ENCODE data around the gene NPAS3.

NPAS3 gene

GRCh38 chr14:33016613-33017012 is 77.9 kb downstream of the NPAS3 start:
- no peak for DNase-seq (ENCODE audit: low read depth in 2 of 2)

- no peak for DNase-seq (ENCODE audit: low read depth in 2 of 2)
These were observed 78.3 kb downstream of the NPAS3 start for GRCh38 chr14:33017016-33017415.

DNA sequence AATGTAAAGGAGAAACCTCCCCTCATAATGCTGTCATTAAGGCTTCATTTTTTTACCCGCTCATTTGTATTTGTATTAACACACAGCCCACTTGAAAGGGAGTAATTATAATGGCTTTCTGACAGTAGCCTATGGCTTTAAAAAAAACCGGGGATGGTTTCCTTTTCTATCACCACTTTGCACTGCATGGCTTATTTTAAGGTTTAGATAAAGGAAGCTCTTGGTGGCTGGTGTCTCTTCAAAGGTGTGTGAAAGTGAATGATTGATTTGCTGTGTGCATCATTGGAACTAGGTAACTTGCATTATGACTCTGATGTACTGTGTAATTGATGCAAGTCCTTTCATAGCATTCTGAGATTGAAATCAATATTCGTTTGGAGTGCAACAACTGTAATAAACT is 80.7 kb downstream of the NPAS3 start:
- no peak for DNase-seq (ENCODE audit: low read depth in 2 of 2)

DNA sequence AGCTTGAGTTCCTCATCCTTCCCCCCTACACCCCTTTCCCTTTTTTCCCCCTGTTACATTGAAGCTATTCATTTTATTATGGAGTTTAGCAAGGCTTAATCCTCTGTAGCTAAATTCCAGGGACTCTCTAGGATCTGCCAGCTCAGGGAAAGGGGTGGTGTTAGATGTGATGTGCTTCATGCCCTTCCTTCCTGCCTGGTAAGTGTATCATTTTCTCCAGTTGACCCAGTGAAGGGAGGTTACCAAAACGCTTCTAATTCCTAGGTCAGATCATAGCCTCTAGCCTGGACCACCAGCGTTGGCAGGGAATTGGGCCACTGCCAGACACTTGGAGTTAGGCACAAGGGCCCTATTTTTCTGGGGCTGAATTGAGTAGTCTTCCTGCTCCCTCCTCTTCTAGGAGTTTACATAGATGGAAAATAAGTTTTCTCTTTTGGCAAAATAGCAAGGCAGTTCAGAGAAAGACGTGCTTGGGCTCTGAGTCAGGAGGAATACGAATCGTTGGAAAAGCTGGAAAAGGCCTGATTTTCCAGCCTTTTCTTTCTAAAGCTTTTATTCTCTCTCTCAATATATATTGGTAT is 88.3 kb downstream of the NPAS3 start:
- DNase-seq (ENCODE audit: low read depth in 2 of 2): no peak

- no peak for DNase-seq (ENCODE audit: low read depth in 2 of 2)
These were observed 90.8 kb downstream of the NPAS3 start for GRCh38 chr14:33029511-33029910.

DNA sequence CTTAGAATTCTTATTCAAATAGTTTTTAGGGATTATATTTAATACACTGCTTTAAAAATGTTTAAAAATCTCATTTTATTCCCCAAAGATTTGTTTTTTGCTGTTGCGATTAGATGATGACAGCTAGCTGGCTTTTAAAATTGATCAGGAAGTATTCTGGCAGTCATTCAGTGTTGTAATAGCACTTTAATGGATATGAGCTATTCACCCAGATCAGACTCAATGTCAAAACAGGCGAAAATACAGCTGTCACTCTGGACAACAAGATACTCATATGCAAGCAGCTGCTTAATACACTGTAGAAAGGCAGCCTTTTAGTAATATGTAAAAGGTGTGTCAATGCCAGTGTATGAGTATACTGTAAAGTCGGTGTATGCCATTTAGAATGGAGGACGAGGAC is 91.7 kb downstream of the NPAS3 start:
- no peak for DNase-seq (ENCODE audit: low read depth in 2 of 2)

- no peak for DNase-seq (ENCODE audit: low read depth in 2 of 2)
These were observed 96.9 kb downstream of the NPAS3 start for GRCh38 chr14:33035416-33036194.

- DNase-seq (ENCODE audit: low read depth in 2 of 2): no peak
These were observed 100.6 kb downstream of the NPAS3 start for GRCh38 chr14:33039311-33039710.

GRCh38 chr14:33040372-33041140 is 101.9 kb downstream of the NPAS3 start:
- no peak for DNase-seq (ENCODE audit: low read depth in 2 of 2)

GRCh38 chr14:33042591-33042990 is 103.9 kb downstream of the NPAS3 start:
- DNase-seq (ENCODE audit: low read depth in 2 of 2): no peak

GRCh38 chr14:33045760-33046159 is 107.1 kb downstream of the NPAS3 start:
- no peak for DNase-seq (ENCODE audit: low read depth in 2 of 2)

GRCh38 chr14:33052943-33053342 is 114.3 kb downstream of the NPAS3 start:
- no peak for DNase-seq (ENCODE audit: low read depth in 2 of 2)

DNA sequence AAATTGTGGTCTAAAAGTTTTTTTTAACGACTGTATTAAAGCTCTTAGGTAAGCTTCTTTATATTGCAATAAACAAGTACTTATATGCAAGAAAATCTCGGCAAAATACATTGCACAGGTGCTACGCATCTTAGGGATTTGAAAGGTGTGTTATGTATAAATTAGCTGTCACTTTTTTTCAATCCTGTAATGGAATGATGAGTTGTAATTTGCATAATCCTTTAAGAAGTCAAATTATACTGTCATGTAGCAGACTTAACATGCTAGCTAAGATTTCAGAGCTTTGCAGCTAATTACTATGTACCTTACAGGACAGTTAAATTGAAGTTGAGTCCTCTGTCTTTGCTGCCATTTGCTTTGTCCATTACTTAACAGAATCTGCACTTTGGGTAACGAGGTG is 117.5 kb downstream of the NPAS3 start:
- DNase-seq (ENCODE audit: low read depth in 2 of 2): no peak

DNA sequence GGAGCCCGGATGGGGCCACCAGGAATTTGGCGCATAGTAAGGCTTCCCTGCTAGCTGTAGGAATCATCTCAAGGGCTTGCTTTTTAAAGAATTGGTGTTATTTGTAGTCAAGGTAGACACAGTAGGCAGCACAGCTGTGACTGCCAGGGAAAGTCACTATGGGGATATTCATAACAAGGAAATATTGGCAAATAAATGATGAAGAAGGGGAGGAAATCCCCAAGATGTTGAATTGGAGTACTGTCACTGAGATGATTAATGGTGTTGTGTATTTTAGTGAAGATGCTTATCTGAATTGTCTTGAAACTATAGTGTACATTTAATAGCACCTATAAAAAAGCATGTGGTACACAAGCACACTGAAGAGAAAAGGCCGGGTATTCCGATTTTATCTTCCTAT is 118.9 kb downstream of the NPAS3 start:
- DNase-seq (ENCODE audit: low read depth in 2 of 2): no peak

DNA sequence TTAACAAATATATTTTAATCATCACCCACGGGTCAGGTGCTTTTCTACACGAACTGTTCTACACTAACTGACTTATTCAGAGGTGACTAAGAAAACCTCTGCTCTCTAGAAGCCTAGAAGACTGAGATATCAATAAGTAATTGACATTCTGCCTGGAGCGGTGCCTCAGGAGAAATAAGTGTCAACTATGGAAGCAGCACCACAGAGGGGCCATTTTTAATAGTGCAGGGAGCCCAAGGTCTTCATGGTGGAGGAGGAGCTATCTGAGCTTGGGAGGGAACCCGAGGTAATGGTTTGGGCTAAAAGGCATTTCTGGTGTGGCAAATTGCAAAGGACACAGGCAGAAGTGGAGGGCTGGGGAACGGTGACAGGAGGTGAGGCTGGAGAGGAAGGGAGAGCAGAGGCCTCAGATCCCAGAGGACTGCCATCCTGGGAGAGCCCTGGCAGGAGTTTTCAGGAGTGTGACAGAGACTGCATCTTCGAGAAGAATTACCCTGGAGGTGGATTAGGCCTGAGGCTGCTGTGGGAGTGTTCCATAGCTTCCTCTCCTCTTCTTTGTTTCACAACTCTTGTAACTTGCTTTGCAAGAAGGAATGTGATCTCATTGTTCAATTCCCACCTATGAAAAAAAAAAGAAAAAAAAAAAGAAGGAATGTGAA is 123.1 kb downstream of the NPAS3 start:
- no peak for DNase-seq (ENCODE audit: low read depth in 2 of 2)

GRCh38 chr14:33062476-33062875 is 123.8 kb downstream of the NPAS3 start:
- no peak for DNase-seq (ENCODE audit: low read depth in 2 of 2)

DNA sequence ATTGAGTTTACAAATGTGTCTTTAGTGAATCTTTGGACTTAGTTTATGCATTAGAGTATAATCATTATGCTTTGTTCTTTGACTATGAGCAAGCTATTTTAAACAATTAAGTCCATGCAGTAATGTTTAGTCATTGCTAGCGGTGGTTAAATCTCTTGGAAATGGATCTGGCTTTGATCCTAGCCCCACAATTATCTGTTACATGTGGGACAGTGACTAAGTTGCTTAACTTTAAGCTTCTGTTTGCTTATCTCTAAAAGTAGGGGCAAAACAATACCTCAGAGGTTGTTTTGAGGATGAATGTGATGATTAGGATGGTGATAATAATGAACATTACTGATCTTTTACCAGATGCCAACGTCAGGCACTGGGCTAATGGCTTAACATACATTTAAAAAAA is 124.2 kb downstream of the NPAS3 start:
- no peak for DNase-seq (ENCODE audit: low read depth in 2 of 2)

DNA sequence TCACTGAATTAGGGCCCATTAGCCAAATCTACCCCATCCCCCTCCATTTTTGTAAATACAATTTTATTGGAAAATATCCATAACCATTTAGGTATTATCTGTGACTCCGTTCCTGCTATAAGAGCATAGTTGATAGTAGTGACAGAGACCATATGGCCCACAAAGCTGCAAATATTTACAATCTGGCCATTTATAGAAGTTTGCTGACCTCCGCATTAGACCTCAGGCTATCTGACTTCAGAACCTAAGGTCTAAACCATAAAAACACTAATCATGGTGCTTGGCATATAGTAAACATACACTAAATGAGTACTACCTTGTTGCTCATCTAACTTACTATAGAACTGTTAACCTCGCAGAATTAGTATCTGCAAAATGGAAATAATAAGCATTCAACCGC is 124.8 kb downstream of the NPAS3 start:
- no peak for DNase-seq (ENCODE audit: low read depth in 2 of 2)

GRCh38 chr14:33065634-33066033 is 127.0 kb downstream of the NPAS3 start:
- DNase-seq (ENCODE audit: low read depth in 2 of 2): no peak

DNA sequence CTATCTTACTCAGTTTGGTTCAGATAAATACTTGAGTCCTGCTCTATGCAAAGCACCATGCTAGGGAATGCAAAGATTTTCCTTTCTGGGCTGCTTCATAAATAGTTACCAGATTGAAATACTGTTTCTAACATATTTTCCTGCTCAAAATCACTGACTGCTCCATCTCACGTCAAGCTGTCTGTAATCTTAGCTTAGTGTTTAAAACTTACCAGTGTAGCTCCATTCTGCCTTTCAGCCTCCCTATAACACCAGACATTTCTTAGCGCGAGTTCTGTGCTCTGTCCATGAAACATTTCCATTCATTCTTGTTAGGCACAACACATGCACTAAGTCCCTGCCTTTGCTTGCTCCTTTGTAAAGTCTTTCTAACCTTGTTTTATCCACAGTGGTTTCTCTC is 129.4 kb downstream of the NPAS3 start:
- no peak for DNase-seq (ENCODE audit: low read depth in 2 of 2)

DNA sequence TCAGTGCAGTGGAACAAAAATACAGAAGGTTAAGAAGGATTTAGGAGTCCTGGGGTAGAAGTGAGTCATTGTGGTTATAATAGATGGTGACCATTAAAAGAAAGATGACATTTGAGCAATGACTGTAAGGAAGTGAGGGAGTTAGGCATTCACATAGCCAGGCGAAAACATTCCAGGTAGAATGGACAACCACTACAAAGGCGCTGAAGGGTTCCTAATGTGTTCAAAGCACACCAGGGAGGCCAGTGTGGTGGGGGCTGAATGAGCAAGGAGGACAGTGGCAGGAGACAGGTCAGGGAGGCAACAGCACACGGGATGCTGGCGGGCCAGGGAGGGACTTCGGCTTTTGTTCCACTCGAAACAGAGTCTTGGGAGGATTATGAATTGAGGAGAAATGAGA is 129.9 kb downstream of the NPAS3 start:
- no peak for DNase-seq (ENCODE audit: low read depth in 2 of 2)

DNA sequence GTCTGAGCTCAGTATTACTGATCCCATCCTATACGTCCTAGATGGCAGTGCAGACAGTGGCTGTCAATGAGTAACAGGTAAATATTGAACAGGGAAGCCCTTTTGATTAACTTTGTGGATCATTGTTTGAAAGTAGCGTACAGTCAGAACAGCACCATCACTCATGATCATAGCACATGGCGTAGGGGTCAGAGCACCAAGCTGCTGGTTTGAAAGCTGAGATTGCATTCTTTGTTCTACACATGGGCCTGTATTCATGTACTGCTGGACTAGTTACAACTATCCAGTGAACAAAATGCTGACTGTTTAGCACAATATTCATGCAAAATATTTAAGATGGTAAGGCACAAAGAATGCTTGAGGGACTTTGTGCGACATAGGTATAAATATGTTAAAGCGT is 131.8 kb downstream of the NPAS3 start:
- DNase-seq (ENCODE audit: low read depth in 2 of 2): no peak

All from stimulated activated CD8-positive, alpha-beta memory T cell treated with anti-CD3 and anti-CD28 coated beads, Interleukin-2, amount 100 ng/mL, for 48 hours (primary cell).